IPS-NIHi7 (cell line): ENCODE measurements around the gene CCDC106.

Experiments used
- DNase-seq: peaks from one replicate; pipeline ENCODE4 v3.0.0; 2012; ENCODE audit warnings: mixed read lengths; ENCODE audit errors: extremely low spot score

Gene CCDC106

DNA sequence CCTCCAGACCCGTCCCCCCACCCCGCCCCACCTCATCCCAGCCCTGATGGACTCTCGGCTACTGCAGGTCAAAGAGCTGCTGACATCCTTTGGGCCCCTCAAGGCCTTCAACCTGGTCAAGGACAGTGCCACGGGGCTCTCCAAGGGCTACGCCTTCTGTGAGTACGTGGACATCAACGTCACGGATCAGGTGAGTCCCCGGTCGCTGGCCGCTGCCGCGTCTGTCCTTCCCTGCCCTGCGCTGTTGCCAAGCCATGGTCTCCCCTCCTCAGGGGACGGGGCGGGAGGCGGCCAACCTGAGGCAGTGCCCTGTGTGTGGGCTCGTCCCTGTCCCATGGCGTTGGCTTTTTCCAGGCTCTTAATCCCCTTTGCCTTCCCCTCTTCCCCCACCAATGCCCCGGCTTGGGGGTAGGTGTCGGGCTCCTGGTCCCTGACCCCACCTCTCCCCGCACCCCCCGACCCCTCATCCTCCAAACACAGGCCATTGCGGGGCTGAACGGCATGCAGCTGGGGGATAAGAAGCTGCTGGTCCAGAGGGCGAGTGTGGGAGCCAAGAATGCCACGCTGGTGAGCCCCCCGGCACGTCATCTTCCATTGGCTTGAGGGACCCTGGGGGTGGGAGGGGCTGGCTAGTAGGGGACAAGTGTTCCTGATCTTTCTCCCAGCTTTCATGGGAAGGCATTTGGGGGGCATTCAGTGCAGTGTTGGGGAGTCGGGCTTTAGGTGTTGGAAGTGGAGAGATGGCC lies 20.8 kb downstream of the CCDC106 start:
- no peak for DNase-seq

DNA sequence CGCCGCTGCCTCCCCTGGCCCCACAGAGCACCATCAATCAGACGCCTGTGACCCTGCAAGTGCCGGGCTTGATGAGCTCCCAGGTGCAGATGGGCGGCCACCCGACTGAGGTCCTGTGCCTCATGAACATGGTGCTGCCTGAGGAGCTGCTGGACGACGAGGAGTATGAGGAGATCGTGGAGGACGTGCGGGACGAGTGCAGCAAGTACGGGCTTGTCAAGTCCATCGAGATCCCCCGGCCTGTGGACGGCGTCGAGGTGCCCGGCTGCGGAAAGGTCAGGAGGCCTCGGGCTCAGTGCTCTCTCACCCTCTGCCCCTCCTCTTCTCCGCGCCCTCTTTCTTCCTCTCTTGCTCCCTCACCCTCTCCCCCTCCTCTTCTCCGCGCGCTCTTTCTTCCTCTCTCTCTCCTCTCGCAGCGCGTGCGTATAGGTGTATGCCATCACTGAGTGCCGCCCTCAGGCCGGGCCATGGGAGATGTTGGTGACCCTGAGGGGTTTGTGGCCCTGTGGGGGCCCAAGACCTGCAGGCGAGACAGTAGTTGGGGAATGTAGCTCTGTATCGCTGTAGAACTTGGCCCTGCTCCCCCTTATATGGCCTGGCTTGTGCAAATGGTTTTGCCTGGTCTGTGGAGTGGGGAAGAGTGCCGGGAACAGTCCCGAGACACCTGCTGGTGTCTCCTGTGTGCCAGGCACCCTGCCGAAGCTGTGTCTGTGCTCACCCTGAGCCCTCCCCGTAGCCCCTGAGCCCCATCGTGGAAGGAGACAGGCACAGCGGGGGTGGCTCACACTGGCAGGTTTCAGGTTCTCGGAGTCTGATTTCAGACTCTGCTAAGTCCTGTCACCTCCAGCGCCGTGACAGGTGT lies 21.6 kb downstream of the CCDC106 start:
- no peak for DNase-seq

DNA sequence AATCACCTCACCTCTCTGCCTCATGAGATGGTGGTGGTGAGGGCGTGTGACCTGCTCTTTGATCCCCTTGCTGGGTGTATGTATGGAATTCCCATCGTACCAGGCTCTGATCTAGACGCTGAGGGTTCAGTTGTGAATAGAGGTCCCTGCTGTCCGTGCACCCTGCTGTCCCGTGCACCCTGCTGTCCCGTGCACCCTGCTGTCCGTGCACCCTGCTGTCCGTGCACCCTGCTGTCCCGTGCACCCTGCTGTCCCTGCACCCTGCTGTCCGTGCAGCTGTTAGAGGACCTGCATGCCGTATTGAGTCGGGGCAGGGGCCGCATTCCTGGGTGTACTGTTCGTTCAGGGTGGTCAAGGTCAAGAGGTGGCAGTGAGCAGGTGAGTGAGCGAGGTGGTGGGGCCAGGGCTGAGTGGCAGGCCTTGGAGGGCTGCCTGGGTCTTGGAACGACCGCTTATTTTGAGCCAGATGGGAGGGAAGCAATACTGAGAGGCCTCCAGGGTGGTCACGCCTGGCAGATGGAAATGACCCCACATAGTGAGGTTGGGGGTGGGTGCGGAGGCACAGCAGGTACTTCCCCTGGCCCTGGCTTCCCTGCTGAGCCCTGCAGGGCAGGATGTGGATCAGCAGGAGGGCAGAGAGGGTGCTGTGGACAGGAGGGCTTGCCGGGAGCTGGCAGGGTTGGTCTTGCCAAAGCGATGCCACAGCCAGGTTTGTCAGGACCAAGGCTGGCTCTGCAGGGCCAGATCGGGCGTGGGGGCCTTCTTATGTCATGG lies 22.5 kb downstream of the CCDC106 start:
- DNase-seq = no peak

DNA sequence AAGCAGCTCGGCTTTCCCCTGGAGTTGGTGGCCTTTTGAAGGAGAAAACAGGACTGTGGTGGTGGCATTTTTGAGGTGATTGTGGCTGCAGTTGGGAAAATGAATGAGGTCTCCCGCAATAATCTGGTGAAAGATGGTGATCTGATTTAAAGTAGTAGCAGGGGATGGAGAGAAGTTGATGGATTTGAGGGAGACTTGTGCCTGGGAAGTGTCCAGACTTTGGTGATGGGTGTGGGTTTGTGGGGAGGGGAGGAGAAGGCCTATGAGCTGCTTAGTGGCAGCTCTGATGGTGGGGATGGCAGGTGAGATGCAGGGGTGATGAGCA lies 23.0 kb downstream of the CCDC106 start:
- DNase-seq = no peak

DNA sequence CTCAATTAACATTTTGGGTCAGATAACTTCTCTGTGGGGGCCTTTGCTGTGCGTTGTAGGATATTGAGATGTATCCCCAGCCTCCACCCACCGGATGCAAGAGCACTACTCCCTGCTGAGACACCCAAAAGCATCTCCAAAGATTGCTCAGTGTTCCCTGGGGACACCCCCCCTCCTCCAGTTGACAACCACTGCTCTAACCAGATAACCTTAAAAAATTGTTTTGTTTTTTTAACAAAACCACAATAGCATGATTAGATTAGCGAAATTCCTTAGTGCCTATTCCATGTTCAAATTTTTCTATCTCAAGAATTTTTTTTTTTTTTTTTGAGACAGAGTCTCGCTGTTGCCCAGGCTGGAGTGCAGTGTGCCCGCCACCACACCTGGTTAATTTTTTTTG lies 24.4 kb downstream of the CCDC106 start:
- no peak for DNase-seq

DNA sequence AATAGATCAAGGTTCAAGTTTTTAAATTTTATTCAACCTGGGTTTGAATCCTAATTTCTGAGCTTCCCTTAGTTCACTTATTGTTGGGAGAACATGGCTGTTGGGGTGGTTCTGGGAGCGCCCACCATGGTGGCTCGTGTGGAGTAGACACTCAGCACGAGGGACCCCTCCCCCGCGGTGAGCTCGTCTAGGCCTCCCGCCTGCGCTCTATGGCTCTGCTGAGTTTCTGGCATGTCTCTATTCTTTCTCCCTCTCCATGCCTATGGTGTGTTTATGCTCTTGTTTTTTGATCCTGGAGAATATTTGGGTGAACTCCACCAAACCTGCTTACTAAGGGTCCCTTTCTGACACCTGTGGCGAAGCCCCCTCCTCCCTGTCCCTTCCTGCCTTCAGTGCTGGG lies 25.5 kb downstream of the CCDC106 start:
- no peak for DNase-seq

DNA sequence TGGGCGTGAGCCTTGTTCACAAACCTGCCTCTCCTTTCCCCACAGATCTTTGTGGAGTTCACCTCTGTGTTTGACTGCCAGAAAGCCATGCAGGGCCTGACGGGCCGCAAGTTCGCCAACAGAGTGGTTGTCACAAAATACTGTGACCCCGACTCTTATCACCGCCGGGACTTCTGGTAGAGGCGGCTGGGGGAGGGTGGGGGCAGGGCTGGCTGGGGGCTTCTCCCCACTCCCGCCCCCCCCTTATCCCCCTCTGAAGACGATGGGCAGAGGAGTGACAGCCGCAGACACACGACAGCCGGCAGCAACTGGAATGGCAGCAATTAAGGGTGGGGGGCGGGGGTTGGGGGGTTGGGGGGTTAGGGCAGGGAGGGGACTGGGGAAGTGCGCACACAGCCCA lies 25.9 kb downstream of the CCDC106 start:
- no peak for DNase-seq

DNA sequence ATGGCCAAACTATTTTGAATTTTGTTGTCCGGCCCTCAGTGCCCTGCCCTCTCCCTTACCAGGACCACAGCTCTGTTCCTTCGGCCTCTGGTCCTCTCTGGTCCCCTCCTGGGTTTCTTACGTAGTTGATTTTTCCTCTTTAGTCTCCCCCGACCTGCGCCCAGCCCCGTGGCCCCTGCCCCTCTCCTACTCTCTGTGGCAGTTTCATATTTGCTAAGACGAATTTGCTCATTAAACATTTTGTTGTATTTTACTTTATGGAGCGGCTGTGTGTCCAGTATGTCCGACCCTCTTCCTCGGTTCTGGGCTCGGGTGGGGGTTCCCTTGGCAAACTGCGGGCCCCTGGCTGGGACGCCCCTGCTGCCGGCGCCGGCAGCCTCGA lies 26.4 kb downstream of the CCDC106 start:
- DNase-seq = no peak

DNA sequence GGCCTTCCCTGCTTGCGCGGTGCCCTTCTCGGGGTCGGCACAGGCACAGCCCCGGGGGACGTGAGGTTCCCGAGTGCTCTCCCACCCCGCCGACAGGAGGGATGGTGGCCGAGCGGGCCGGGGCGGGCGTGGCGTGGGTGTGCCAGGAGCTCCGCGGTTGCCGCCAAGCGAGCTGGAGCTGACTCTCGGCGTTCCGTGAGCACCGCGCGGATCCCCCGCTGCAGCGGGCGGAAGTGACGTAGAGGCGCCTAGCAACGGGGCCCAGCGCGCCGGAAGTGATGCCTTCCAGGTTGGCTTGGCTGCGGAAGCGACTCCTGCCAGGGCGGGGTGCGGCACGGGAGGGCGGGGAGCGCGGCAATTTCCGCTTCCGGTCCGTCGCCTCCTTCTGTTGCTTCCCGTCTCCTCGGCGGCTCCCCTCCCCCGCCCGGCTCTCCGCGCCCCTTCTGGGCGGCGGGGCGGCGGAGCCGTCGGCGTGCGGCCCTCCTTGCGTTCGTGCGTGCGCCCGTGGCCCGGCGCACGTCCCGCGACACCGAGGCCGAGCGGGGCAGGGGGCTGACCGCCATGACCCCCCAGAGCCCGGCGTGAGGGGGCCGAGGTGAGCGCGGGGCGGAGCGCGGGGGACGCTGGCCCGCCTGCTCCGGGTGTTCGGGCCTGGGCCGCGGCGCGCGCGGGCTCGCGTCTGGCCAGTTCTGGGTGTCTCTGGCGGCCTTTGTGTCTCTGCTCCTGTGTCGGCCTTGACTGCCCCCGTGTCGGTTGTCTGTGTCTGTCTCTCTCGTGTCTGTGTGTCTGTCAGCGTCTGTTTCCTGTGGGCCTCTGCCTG lies 27.0 kb downstream of the CCDC106 start, which contains the start of gene EPN1:
Gene EPN1 (plus strand): TSS at position 386 of the 820 bp plus-strand sequence. CDS start 3,402 bp downstream, outside the sequence.
- peak; percentile 98 for DNase-seq

DNA sequence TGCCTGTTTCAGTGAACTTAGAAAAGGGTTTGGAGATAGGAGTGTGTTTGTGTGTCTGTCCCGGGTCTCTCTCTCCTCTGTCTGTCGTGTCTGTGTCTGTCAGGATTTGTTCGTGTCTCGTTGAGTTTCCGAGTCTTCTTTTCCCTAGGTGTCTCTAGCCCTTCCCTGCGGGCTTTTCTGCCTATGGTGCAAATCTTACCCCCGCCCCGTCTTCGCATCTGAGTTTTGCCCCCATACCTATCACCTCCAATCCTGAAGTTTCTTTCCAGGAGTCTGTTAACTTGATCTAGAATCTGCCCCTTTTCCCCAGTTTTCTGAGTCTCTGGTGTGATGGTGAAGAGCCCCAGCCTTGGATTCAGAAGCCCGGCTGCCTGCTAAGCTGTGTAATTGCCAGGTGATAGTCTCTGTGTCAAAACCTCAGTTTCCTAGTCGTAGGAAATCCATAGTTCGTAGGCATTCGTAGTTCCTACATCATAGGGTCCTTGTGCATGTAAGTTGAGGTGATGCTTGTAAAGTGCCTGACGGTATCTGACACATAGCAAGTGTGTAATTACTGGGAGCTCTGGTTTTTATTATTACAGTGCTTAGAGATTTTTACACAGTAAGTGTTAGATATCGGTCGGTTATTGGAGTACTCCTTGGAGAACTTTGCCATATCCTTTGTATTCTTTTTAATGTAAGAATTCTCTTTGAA lies 27.8 kb downstream of the CCDC106 start:
- DNase-seq = no peak

DNA sequence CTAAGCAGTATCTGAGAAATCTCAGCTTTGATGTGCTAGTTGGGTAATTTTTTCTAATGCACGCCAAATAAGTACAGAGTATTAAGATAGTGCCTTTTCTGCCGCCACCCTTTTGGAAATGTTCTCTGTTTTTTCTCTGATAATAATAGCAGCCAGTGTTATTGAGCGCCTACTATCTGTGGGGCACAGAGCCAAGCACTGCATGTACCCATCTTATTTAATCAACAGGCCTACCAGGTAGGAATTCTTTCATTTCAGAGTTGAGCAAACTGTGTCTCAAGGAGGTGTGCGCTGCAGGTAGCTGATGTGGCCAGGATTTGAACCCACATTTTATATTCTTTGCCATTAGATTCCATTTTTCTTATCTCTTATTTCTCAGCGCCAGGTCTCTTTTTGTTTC lies 28.4 kb downstream of the CCDC106 start:
- DNase-seq = no peak

DNA sequence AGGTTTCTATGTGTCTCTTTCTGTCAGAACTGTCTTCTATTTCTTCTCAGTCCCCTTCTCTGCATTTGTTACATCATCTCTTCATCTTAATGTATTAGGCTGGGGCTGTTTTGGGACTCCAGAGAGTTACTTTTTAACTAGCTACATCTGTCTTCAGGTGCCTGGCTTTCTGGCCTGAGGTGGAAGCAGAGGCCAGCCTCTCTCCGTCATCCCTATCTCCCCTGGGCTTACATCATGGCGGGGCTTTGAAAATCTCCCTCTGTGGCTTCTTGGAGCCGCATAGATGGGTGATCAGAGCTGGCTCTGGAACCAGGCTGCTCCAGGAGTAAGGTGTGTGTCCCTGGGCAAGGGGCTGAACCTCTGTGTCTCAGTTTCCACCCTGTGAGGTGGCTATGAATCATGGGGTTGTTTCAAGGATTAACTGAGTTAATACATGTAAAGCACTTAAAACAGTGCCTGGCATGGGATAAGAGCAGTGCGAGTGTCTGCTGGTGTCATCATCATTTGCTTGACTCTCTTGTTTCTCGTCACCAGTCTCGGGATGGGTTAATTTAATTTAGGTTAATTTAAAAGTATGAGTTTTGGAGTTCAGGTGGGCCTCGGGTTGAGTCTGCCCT lies 29.0 kb downstream of the CCDC106 start:
- no peak for DNase-seq

DNA sequence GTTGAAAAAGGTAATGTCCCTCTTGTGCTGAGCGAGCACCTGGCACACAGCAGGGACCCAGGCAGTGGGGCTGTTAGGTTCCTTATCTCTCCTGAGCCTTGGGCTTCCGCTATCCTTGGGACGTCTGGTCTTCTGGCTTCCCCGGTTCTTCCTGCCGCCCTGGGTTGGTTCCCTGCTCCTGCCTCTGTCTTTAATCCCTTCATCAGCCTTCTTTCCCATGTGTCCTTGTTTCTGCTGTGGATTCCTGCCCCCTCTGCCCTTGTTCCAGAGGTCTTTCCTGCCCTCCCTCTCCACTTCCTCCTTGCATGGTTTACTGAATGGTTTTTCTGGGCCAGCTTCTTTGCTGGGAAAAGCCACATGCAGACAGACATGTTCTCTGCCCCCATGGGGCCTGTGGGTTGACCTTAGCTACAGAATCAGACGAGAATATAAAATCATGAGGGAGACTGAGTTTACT lies 29.6 kb downstream of the CCDC106 start:
- no peak for DNase-seq

DNA sequence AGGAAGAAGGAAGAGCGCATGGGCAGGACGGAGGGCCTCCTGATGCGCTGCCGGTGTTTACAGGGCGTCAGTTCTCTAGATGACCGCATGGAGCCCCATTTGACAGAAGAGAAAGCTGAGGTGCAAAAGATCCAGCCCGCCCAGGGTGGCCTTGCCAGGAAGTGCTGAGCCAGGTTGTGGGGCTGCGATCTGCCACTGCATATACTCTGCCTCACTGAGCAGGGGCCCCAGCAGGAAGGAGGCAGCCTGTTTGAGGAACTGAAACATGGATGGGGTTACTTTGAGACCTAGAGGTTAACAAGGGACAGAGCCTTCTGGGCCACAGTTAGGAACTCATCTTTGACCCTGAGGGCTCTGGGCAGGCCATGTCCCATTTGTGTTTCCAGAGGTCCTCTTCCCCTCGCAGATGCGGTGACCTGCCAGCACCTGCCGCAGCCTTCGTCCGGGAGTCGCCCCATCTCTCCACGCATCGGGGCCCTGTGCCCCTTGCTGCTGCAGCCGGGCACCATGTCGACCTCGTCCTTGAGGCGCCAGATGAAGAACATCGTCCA lies 30.2 kb downstream of the CCDC106 start:
- DNase-seq = no peak

DNA sequence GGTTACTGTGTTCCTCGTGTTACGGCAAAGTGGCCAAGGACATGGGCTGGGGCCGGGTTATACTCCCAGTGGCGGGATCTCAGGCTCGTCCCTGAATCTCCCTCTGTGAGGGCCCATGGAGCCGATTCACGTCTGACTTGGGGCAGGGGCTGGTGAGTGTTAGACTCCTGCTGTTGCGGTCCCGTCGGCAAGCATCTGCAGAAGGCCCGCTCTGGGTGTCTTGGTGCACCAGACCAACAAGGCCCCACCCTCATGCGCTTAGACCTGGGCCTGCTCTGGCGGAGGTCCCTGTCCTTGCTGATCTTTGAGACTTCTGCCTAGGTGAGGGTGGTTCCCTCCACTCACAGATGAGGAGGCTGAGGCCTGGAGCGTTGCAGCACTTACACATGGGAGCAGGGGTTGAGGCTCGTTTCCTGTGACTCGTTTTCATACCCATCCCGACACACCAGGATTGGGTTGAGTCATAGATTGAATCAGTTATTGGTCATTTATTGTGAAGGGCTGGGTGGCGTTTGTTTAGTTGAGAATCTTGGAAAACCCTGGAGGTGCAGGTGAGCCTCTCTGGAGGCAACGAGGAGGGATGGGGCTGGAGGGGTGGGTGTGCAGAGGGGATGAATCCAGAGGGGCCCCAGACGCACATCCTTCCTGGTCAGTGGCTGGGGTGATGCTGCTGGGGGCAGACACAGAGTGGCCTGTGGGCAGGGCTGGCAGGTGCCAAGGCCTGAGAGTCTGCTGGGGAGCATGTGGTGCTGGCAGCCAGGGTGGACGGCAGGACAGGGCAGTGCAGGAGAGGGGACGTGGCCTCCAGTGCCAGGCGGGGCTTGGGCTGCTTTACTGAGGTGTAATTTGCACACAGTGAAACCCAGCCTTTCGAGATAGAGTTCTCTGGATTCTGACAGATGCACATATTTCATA lies 31.6 kb downstream of the CCDC106 start:
- DNase-seq = no peak

DNA sequence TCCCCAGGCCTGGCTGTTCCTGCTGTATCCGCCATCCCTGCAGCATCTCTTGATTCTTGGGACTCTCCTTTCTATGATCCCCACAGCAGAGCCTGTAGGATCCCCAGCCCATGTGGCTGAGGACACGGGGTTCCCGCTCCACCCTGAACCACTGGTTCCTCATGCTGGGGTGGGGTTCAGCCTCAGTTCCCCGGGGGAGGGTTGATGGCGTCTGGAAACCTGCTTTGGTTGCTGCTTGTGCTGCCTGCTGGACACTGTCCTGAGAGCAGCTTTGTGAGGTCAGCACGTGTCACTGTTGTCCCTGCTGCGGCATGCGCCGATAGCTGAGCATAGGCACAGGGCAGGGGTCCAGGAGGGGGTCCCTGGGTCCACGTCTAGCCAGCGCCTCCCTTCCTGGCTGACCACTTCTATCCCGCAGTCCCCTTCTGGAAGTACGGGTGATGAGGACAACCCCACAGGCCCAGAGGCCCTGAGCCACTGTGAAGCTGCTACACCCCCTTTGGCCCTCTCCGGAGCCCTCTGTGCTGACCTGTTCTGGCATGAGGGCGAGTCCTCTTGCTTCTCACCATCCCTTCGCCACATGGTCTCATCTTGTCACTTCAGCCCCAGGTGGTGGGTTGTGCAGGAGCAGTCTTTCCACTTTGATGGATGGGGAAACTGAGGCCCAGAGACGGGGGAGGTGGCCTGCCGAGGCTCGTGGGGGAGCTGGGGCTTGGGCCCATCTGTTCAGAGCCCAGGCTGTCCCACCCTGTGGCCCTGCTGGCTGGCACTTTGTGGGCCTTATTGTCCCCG lies 32.5 kb downstream of the CCDC106 start:
- DNase-seq = no peak

DNA sequence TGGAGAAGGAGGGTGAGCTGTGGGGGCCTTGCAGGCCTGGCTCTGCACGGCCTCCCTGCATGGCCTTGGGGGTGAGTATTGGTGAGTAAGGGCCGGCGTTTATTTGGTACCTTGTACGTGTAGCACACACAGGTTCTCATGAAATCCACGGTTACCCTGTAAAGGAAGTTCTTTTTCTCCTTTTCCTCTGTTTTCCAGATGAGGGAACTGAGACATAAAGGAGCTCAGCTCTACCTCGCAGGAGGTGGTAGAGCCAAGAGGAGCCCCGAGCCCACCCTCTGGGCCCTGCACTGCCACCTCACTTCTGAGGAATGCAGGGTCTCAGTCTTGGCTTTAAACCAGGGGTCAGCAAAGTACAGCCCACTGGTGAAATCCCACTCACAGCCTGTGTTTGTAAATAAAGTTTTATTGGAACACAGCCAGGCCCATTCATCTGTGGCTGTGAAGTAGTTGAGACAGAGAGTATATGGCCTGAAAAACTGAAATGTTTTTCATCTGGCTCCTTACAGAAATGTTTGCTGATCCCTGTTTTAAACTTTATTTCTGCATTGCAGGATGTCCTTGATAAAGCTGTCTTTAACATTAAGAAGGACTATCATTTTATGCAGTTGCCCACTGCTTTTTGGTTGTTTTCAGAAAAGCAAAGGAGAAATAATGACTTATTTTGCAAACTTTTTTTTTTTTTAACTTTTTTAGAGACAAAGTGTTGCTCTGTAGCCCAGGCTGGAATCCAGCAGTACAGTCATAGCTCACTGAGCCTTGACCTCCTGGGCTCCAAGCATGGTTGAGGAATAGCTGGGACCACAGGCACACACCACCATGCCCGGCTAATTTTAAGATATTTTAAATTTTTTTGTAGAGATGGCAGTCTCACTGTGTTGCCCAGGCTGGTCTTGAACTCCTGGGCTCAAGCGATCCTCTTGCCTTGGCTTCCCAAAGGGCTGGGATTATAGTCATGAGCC lies 33.4 kb downstream of the CCDC106 start:
- no peak for DNase-seq
